ENCODE data around the gene TEDC1. TPM values are rescaled to one million over a fixed set of nuclear protein-coding genes. Genes with fewer than 3 reads are reported as not detected.

Gene TEDC1
- total RNA-seq, 5 donors from 2014 or later (not counting 1 experiment from before 2014, with no cell fraction given): 32.8 to 186 (median 37.5) TPM

DNA sequence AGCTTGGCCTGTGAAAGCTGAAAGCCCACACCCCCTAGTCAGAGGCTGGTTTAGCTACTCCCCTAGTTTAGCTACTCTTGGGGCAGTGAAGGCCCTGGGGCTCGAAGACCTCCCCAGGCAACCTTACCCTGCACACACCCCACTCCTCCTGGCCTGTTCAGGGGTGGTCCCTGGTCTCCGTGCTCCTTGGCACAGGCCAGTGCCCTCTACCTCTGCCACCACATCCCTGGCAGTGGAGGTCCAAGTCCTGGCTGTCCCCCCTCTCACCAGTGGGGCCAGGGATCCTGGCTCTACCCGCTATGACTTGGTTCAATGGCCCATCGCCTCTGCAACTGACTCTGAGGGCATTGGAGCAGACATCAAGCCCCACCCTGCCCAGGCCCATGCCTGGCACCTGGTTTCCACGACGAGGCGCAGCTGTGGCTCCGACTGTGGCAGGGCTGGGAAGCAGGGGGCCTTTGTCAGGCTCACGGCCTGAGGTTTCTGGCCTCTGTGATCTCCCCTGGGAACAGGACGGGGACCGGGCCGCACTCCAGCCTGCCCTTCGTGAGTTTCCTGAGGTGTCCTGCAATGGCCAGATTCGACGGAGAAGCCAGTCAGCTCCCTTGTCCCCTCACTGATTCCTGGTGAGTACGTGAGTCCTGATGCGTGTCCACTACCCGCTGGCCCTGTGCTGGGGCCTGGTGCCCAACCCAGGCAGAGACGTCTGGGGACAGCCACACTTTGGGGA, 41.0 kb downstream of the TEDC1 start:
- H3K36me3 Mint-ChIP-seq: no peaks in the 10 kb centered on the region
- WGBS (ENCODE audit: insufficient coverage): 88% methylated on average over 19 of the region's 19 CpGs
- Histone ChIP-seq H3K9me3 (no peaks in the 10 kb centered on the region), H3K27me3 (replicated peaks in 1 of 2; ENCODE audit: control insufficient read depth in 2 of 2, extremely low read depth in 1 of 2, insufficient read depth in 2 of 2, low read length in 1 of 2) (peaks cover 0 to 67% of the 10 kb centered on the region in 2 experiments), H3K4me1 (ENCODE audit: control insufficient read depth in 1 of 2, extremely low read depth in 1 of 2, insufficient read depth in 2 of 2, low read length in 2 of 2) (peaks cover 12 to 35% of the 10 kb centered on the region in 2 experiments), H3K4me3 (ENCODE audit: control insufficient read depth in 1 of 2, extremely low read depth in 1 of 2, low read length in 1 of 2) (no peak overlapping the region), H3K27ac (ENCODE audit: low read length) (no peak overlapping the region), H3K36me3 (ENCODE audit: control insufficient read depth in 2 of 2, extremely low read depth in 1 of 2, insufficient read depth in 1 of 2, low read length in 1 of 2) (no peaks in the 10 kb centered on the region)
- POLR2A ChIA-PET: interaction anchor here in 1 of 2 donors (0.6 kb wide), 1 partner anchor 767 kb away, joined by 4 read pairs; no protein-coding TSS in a partner anchor
- DNase-seq (no peak), ATAC-seq (replicated peaks in 1 of 4) (no peak)
- no peaks in the 10 kb centered on the region for H3K9me3 Mint-ChIP-seq
- H3K27me3 Mint-ChIP-seq: peaks cover 0 to 7% of the 10 kb centered on the region in 2 donors
- peak overlapping the region in 2 of 3 donors; percentile 10 to 31 for H3K4me3 Mint-ChIP-seq
- peaks cover 8 to 39% (median 15%) of the 10 kb centered on the region in 3 donors for H3K4me1 Mint-ChIP-seq
- CTCF ChIA-PET: interaction anchor here in 1 of 2 donors (1.5 kb wide), 1 partner anchor 162 kb away, joined by 4 read pairs; no protein-coding TSS in a partner anchor
- H3K27ac Mint-ChIP-seq: no peak overlapping the region

DNA sequence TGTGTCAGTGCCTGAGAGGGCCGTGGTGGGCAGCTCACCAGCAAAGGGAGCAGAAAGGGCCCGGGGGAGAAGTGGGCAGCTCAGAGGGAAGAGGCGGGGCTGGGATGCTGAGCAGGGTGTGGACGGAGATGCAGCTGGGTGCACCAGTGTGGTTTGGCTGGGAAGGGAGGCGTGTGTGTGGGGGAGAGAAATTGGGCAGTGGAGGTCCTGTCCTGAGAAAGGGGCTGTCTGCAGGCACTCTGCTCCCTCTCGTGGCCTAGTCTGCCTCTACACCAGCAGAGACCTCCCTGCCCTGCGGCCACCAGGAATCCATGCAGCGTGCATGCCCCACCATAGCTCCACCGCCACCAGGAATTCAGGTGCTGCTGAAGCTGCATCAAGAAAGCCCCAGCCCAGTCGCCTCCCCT, 41.7 kb downstream of the TEDC1 start:
- peak in 1 of 35 experiments; percentile 30 for DNase-seq
- CTCF ChIA-PET: interaction anchor here (0.6 to 1.5 kb wide), 2 partner anchors 124 to 162 kb away, joined by 4 read pairs; no protein-coding TSS in a partner anchor

DNA sequence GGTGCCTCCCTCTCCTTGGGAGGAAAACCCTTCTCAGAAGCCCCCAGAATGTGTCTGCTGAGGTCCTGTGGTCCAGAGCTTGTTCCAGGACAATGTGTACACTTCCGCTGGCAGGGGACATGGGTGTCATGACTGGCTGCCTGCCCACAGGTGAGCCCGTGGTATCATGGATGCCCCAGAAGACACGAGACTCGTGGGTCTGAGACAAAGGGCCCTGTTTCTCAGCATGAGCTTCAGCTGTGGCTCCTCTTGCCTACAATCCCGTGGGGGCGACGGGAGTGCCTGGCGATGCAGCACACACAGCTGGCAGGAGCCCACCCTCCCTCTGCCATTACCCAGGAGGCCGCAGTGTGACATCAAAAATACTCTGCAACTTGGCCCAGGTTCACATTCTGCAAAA, 42.3 kb downstream of the TEDC1 start:
- Mint-ChIP-seq H3K4me3 (no peak overlapping the region), H3K9me3 (no peaks in the 10 kb centered on the region), H3K27ac (no peak overlapping the region), H3K36me3 (no peaks in the 10 kb centered on the region), H3K4me1 (peaks cover 0 to 36% (median 10%) of the 10 kb centered on the region in 3 donors), H3K27me3 (peaks cover 0 to 7% of the 10 kb centered on the region in 2 donors)
- ATAC-seq (replicated peaks in 1 of 4): no peak
- Histone ChIP-seq H3K9me3 (no peaks in the 10 kb centered on the region), H3K27me3 (replicated peaks in 1 of 2; ENCODE audit: control insufficient read depth in 2 of 2, extremely low read depth in 1 of 2, insufficient read depth in 2 of 2, low read length in 1 of 2) (peaks cover 0 to 70% of the 10 kb centered on the region in 2 experiments), H3K27ac (ENCODE audit: low read length) (no peak overlapping the region), H3K4me1 (ENCODE audit: control insufficient read depth in 1 of 2, extremely low read depth in 1 of 2, insufficient read depth in 2 of 2, low read length in 2 of 2) (peaks cover 6 to 31% of the 10 kb centered on the region in 2 experiments), H3K36me3 (ENCODE audit: control insufficient read depth in 2 of 2, extremely low read depth in 1 of 2, insufficient read depth in 1 of 2, low read length in 1 of 2) (no peaks in the 10 kb centered on the region), H3K4me3 (ENCODE audit: control insufficient read depth in 1 of 2, extremely low read depth in 1 of 2, low read length in 1 of 2) (no peak overlapping the region)
- 69% methylated on average over 9 of the region's 9 CpGs for WGBS (ENCODE audit: insufficient coverage)
- DNase-seq: no peak
- CTCF ChIA-PET: no interaction called here
- POLR2A ChIA-PET: interaction anchor here in 1 of 2 donors (0.5 kb wide), 1 partner anchor 16 kb away, joined by 3 read pairs; no protein-coding TSS in a partner anchor

More for the DNA sequence above, 41.7 kb downstream of the TEDC1 start:
- H3K27me3 Mint-ChIP-seq: peaks cover 0 to 7% of the 10 kb centered on the region in 2 donors
- 60% methylated on average over 4 of the region's 10 CpGs for WGBS (ENCODE audit: insufficient coverage)
- Histone ChIP-seq H3K27ac (ENCODE audit: low read length) (no peak overlapping the region), H3K9me3 (no peaks in the 10 kb centered on the region), H3K27me3 (replicated peaks in 1 of 2; ENCODE audit: control insufficient read depth in 2 of 2, extremely low read depth in 1 of 2, insufficient read depth in 2 of 2, low read length in 1 of 2) (peaks cover 0 to 67% of the 10 kb centered on the region in 2 experiments), H3K4me1 (ENCODE audit: control insufficient read depth in 1 of 2, extremely low read depth in 1 of 2, insufficient read depth in 2 of 2, low read length in 2 of 2) (peaks cover 6 to 32% of the 10 kb centered on the region in 2 experiments), H3K36me3 (ENCODE audit: control insufficient read depth in 2 of 2, extremely low read depth in 1 of 2, insufficient read depth in 1 of 2, low read length in 1 of 2) (no peaks in the 10 kb centered on the region), H3K4me3 (ENCODE audit: control insufficient read depth in 1 of 2, extremely low read depth in 1 of 2, low read length in 1 of 2) (no peak overlapping the region)
- H3K36me3 Mint-ChIP-seq: no peaks in the 10 kb centered on the region
- H3K4me3 Mint-ChIP-seq: no peak overlapping the region
- no peak overlapping the region for H3K27ac Mint-ChIP-seq
- POLR2A ChIA-PET: interaction anchor here in 1 of 2 donors (0.5 kb wide), 1 partner anchor 17 kb away, joined by 3 read pairs; no protein-coding TSS in a partner anchor
- H3K9me3 Mint-ChIP-seq: no peaks in the 10 kb centered on the region
- ATAC-seq (replicated peaks in 1 of 4): no peak
- peaks cover 2 to 34% (median 9%) of the 10 kb centered on the region in 3 donors for H3K4me1 Mint-ChIP-seq

DNA sequence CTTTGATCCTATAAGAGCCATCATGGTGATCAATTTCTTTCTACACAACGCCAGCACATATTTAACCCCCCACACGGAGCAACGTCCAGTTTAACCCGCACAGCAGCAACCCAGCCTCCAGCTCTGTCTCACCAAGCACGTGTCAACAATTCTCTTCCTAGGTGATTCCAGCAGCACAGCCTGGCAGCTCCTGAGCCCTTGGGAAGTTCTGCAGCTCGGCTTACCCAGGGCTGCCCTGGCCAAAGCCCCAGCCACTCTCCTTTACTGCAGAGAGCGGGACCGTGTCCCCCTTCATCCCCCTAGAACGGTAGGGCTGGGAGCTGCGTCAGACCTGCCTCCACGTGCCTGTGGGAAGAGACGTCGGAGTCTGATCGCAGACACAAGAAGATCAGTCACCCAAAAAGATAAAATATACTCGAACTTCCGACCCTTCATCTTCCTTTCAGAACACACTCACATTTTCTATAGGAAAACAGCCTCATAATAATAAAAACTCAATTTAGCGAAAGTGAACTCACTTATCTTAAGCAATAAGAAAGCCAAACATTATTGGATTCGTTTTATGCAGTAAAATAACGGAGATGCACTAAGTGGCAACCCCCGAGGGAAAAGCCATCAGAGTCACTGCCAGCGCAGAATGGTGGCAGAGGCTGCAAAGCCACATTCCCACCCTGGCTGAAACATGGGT, 42.9 kb downstream of the TEDC1 start:
- H3K36me3 ChIP-seq (ENCODE audit: control insufficient read depth in 2 of 2, extremely low read depth in 1 of 2, insufficient read depth in 1 of 2, low read length in 1 of 2): no peaks in the 10 kb centered on the region
- Mint-ChIP-seq H3K27me3 (peaks cover 0 to 10% of the 10 kb centered on the region in 2 donors), H3K4me1 (peaks cover 0 to 34% (median 8%) of the 10 kb centered on the region in 3 donors), H3K9me3 (no peaks in the 10 kb centered on the region), H3K27ac (no peak overlapping the region), H3K36me3 (no peaks in the 10 kb centered on the region), H3K4me3 (no peak overlapping the region)
- CTCF ChIA-PET: no interaction called here
- no peaks in the 10 kb centered on the region for H3K9me3 ChIP-seq
- POLR2A ChIA-PET: no interaction called here
- H3K4me1 ChIP-seq (ENCODE audit: control insufficient read depth in 1 of 2, extremely low read depth in 1 of 2, insufficient read depth in 2 of 2, low read length in 2 of 2): peaks cover 3 to 28% of the 10 kb centered on the region in 2 experiments
- DNase-seq: no peak
- 83% methylated on average over 18 of the region's 21 CpGs for WGBS (ENCODE audit: insufficient coverage)
- H3K27me3 ChIP-seq (replicated peaks in 1 of 2; ENCODE audit: control insufficient read depth in 2 of 2, extremely low read depth in 1 of 2, insufficient read depth in 2 of 2, low read length in 1 of 2): peaks cover 0 to 72% of the 10 kb centered on the region in 2 experiments
- no peak overlapping the region for H3K4me3 ChIP-seq (ENCODE audit: control insufficient read depth in 1 of 2, extremely low read depth in 1 of 2, low read length in 1 of 2)
- no peak for ATAC-seq (replicated peaks in 1 of 4)
- no peak overlapping the region for H3K27ac ChIP-seq (ENCODE audit: low read length)

DNA sequence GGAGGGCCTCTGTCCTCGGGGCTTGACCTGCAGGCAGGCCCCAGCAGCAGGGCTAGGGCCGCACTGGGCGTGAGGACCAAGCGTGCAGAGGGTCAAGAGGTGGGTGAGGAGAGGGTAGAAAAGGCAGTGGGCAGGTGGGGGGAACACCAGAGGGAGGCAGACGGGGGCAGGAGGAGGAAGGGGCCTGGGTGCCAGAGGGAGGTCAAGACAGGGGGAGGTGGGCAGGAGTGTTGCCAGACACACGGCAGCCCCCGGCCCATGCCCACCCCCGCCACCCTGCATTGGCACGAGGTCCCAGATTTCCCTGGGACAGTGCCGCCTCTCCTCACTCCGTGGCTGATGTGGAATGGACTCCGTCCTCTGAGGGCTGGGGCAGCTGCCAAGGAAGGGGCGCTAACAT, 43.5 kb downstream of the TEDC1 start:
- ChIA-PET CTCF (no interaction called here), POLR2A (no interaction called here)
- ATAC-seq (replicated peaks in 1 of 4) (no peak), DNase-seq (no peak)
- Mint-ChIP-seq H3K9me3 (no peaks in the 10 kb centered on the region), H3K27ac (no peak overlapping the region), H3K27me3 (peaks cover 0 to 11% of the 10 kb centered on the region in 2 donors), H3K36me3 (no peaks in the 10 kb centered on the region), H3K4me1 (peaks cover 0 to 30% (median 5%) of the 10 kb centered on the region in 3 donors), H3K4me3 (no peak overlapping the region)
- peaks cover 0 to 73% of the 10 kb centered on the region in 2 experiments for H3K27me3 ChIP-seq (replicated peaks in 1 of 2; ENCODE audit: control insufficient read depth in 2 of 2, extremely low read depth in 1 of 2, insufficient read depth in 2 of 2, low read length in 1 of 2)
- no peaks in the 10 kb centered on the region for H3K9me3 ChIP-seq
- no peak overlapping the region for H3K27ac ChIP-seq (ENCODE audit: low read length)
- peaks cover 0 to 22% of the 10 kb centered on the region in 2 experiments for H3K4me1 ChIP-seq (ENCODE audit: control insufficient read depth in 1 of 2, extremely low read depth in 1 of 2, insufficient read depth in 2 of 2, low read length in 2 of 2)
- 76% methylated on average over 9 of the region's 13 CpGs for WGBS (ENCODE audit: insufficient coverage)
- H3K4me3 ChIP-seq (ENCODE audit: control insufficient read depth in 1 of 2, extremely low read depth in 1 of 2, low read length in 1 of 2): no peak overlapping the region
- H3K36me3 ChIP-seq (ENCODE audit: control insufficient read depth in 2 of 2, extremely low read depth in 1 of 2, insufficient read depth in 1 of 2, low read length in 1 of 2): no peaks in the 10 kb centered on the region

DNA sequence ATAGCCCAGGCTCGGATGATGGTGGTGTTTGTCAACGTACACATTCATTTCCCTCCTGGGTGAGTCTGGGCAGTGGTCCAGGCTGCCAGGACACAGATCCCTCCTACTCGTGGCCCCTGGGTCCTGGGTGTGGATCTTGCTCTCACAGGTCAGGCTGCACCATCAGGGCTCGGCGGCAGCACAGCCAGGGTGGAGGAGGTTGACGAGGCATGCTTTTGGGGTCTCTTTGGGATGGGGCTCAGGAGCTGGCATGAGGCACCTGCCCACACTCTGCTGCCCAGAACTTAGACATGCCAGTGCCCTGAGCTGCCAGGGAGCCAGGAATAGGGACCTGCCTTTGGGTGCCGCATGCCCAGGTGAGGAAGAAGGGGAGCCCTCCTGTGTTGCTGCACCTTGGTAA, 45.0 kb downstream of the TEDC1 start:
- Histone ChIP-seq H3K36me3 (ENCODE audit: control insufficient read depth in 2 of 2, extremely low read depth in 1 of 2, insufficient read depth in 1 of 2, low read length in 1 of 2) (no peaks in the 10 kb centered on the region), H3K27ac (ENCODE audit: low read length) (no peak overlapping the region), H3K4me1 (ENCODE audit: control insufficient read depth in 1 of 2, extremely low read depth in 1 of 2, insufficient read depth in 2 of 2, low read length in 2 of 2) (peaks cover 0 to 8% of the 10 kb centered on the region in 2 experiments), H3K27me3 (replicated peaks in 1 of 2; ENCODE audit: control insufficient read depth in 2 of 2, extremely low read depth in 1 of 2, insufficient read depth in 2 of 2, low read length in 1 of 2) (peaks cover 0 to 64% of the 10 kb centered on the region in 2 experiments), H3K9me3 (no peaks in the 10 kb centered on the region), H3K4me3 (ENCODE audit: control insufficient read depth in 1 of 2, extremely low read depth in 1 of 2, low read length in 1 of 2) (no peak overlapping the region)
- Mint-ChIP-seq H3K27ac (no peak overlapping the region), H3K4me3 (no peak overlapping the region), H3K4me1 (peaks cover 0 to 21% (median 3%) of the 10 kb centered on the region in 3 donors), H3K9me3 (no peaks in the 10 kb centered on the region), H3K27me3 (peaks cover 1 to 9% of the 10 kb centered on the region in 2 donors), H3K36me3 (no peaks in the 10 kb centered on the region)
- 74% methylated on average over 5 of the region's 7 CpGs for WGBS (ENCODE audit: insufficient coverage)
- CTCF ChIA-PET: interaction anchor here in 1 of 2 donors (0.6 kb wide), 1 partner anchor 24 kb away, joined by 3 read pairs; no protein-coding TSS in a partner anchor
- DNase-seq (no peak), ATAC-seq (replicated peaks in 1 of 4) (no peak)
- POLR2A ChIA-PET: no interaction called here
